Immature natural killer cell (primary cell): Measurements from ENCODE around the gene FOLR1. TPM values are rescaled to one million over a fixed set of nuclear protein-coding genes. Genes with fewer than 3 reads are reported as not detected.
"Not testable (repeated sequence)": the region's sequence is repeated elsewhere in the genome, so short reads cannot be mapped to it uniquely, and the experiment has no call there.

Source experiments
- DNase-seq, 3 donors: peaks; one replicate each; pipeline ENCODE4 v3.0.0; 2022; ENCODE audit warnings: mixed read lengths in 1 of 3
- H3K27ac Mint-ChIP-seq, 6 donors: one replicate each; pipeline ENCODE4 v1.8.0; 2020; ENCODE audit warnings: mixed read lengths in 6 of 6, mild to moderate bottlenecking in 5 of 6, inconsistent platforms in 4 of 6, moderate library complexity in 3 of 6
- H3K27me3 Mint-ChIP-seq, 3 donors: one replicate each; pipeline ENCODE4 v1.8.0; 2020 to 2021; ENCODE audit warnings: low read depth in 3 of 3, mild to moderate bottlenecking in 3 of 3, mixed read lengths in 3 of 3, moderate library complexity in 3 of 3, inconsistent platforms in 1 of 3
- H3K36me3 Mint-ChIP-seq, 3 donors: one replicate each; pipeline ENCODE4 v1.8.0; 2020; ENCODE audit warnings: mixed read lengths in 3 of 3, inconsistent platforms in 2 of 3, mild to moderate bottlenecking in 2 of 3
- H3K4me1 Mint-ChIP-seq, 2 donors: one replicate each; pipeline ENCODE4 v1.8.0; 2020; ENCODE audit warnings: inconsistent platforms in 2 of 2, mild to moderate bottlenecking in 2 of 2, mixed read lengths in 2 of 2, moderate library complexity in 1 of 2
- H3K4me3 Mint-ChIP-seq, 5 donors: one replicate each; pipeline ENCODE4 v1.8.0; 2020; ENCODE audit warnings: mild to moderate bottlenecking in 5 of 5, mixed read lengths in 5 of 5, inconsistent platforms in 3 of 5, moderate library complexity in 3 of 5
- H3K9me3 Mint-ChIP-seq, 6 donors: one replicate each; pipeline ENCODE4 v1.8.0; 2020; ENCODE audit warnings: mild to moderate bottlenecking in 6 of 6, mixed read lengths in 6 of 6, inconsistent platforms in 4 of 6, moderate library complexity in 3 of 6
- polyA plus RNA-seq, 3 donors: library from polyadenylated mRNA; unstranded; fragments of 300-500 nt; fragmentation: Illumina TruSeq; gene quantifications; one replicate each; pipeline ENCODE4 v1.2.3, GENCODE V29; 2021

Gene FOLR1
- polyA plus RNA-seq, 3 donors from 2014 or later, result not detected

GRCh38 chr11:72202571-72202970 lies 10.6 kb downstream of the FOLR1 start:
- H3K4me1 Mint-ChIP-seq, result no peaks in the 10 kb centered on the region
- no peak overlapping the region for H3K27ac Mint-ChIP-seq

GRCh38 chr11:72203163-72203562 lies 11.2 kb downstream of the FOLR1 start:
- Mint-ChIP-seq H3K27me3 (peaks cover 0 to 5% (median 3%) of the 10 kb centered on the region in 3 donors), H3K4me1 (no peaks in the 10 kb centered on the region), H3K27ac (no peak overlapping the region), H3K4me3 (no peak overlapping the region), H3K36me3 (no peaks in the 10 kb centered on the region), H3K9me3 (no peaks in the 10 kb centered on the region)
- no peak for DNase-seq

More at GRCh38 chr11:72202571-72202970, 10.6 kb downstream of the FOLR1 start:
- H3K9me3 Mint-ChIP-seq, result no peaks in the 10 kb centered on the region
- peaks cover 0 to 5% (median 0%) of the 10 kb centered on the region in 3 donors for H3K27me3 Mint-ChIP-seq
- H3K36me3 Mint-ChIP-seq, result no peaks in the 10 kb centered on the region
- no peak for DNase-seq
- no peak overlapping the region for H3K4me3 Mint-ChIP-seq

DNA sequence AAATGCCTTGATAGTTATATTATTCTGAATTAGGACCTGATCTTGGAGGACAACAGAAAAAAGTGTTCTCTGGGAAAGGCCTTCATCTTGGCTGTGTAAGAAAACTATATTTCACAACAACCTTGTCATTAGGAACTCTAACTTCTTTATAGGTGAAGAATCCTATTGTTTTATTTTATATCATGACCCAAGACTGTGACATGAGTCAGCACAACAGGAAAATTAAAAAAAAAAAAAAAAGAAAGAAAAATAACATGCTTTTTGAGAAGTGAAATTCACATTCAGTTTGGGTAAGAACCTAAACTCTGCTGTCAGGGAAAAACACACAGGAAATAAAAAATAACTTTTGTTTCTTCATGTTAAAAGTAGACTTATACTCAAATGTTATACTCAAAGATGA lies 12.9 kb downstream of the FOLR1 start:
- peaks cover 5 to 15% (median 12%) of the 10 kb centered on the region in 6 donors for H3K9me3 Mint-ChIP-seq
- peak overlapping the region in 1 of 6 donors; percentile 13 for H3K27ac Mint-ChIP-seq

DNA sequence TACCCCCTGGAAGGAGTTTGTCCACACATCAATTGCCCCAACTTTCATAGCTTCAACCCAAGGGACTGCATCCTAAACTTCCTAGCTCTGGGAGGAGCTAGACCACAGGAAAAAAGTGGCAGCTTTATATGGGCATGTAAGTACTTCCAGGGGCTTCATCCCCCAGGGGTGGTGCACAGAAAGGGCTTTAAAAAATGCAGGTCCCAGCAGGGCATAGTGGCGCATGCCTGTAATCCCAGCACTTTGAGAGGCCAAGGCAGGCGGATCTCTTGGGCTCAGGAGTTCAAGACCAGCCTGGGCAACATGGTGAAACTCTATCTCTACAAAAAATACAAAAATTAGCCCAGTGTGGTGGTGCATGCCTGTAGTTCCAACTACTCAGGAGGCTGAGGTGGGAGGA lies 14.9 kb downstream of the FOLR1 start:
- DNase-seq, H3K4me3 Mint-ChIP-seq, H3K27ac Mint-ChIP-seq, H3K4me1 Mint-ChIP-seq: not testable (repeated sequence)
- Mint-ChIP-seq H3K27me3 (peaks cover 0 to 13% (median 3%) of the 10 kb centered on the region in 3 donors), H3K36me3 (peaks cover 0 to 13% (median 13%) of the 10 kb centered on the region in 3 donors), H3K9me3 (peaks cover 6 to 20% (median 13%) of the 10 kb centered on the region in 6 donors)

More for the DNA sequence above, 12.9 kb downstream of the FOLR1 start:
- peaks cover 0 to 8% (median 8%) of the 10 kb centered on the region in 3 donors for H3K36me3 Mint-ChIP-seq
- peaks cover 0 to 9% (median 3%) of the 10 kb centered on the region in 3 donors for H3K27me3 Mint-ChIP-seq
- no peak overlapping the region for H3K4me3 Mint-ChIP-seq
- H3K4me1 Mint-ChIP-seq, result no peaks in the 10 kb centered on the region
- DNase-seq, result no peak

DNA sequence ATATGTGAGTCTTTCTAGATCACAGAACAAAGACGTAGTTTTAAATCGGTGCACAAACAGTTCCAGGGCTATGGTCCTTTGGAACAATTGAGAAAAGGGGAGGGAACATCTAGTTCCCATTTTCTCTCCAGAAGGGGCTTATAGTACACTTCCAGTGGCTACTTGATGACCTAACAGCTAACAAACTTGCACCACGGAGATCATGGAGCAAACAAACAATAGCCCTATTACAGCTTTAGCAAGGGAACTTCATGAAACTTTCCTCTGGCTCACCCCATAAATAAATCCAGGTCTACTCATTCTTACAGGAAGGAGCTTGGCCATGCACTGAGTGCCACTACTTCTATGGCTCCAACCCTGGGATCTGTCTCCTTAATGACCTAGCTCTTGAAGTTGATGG lies 16.3 kb downstream of the FOLR1 start:
- peaks cover 6 to 20% (median 13%) of the 10 kb centered on the region in 6 donors for H3K9me3 Mint-ChIP-seq

GRCh38 chr11:72209101-72209500 lies 17.2 kb downstream of the FOLR1 start:
- Mint-ChIP-seq H3K4me3 (no peak overlapping the region), H3K27me3 (peaks cover 4 to 10% (median 6%) of the 10 kb centered on the region in 3 donors), H3K27ac (no peak overlapping the region), H3K4me1 (no peaks in the 10 kb centered on the region), H3K36me3 (peaks cover 0 to 13% (median 13%) of the 10 kb centered on the region in 3 donors), H3K9me3 (peaks cover 6 to 20% (median 13%) of the 10 kb centered on the region in 6 donors)
- DNase-seq, result no peak

More for the DNA sequence above, 16.3 kb downstream of the FOLR1 start:
- peaks cover 0 to 13% (median 13%) of the 10 kb centered on the region in 3 donors for H3K36me3 Mint-ChIP-seq
- no peaks in the 10 kb centered on the region for H3K4me1 Mint-ChIP-seq
- no peak overlapping the region for H3K27ac Mint-ChIP-seq
- DNase-seq, result no peak
- no peak overlapping the region for H3K4me3 Mint-ChIP-seq
- peaks cover 0 to 10% (median 6%) of the 10 kb centered on the region in 3 donors for H3K27me3 Mint-ChIP-seq

DNA sequence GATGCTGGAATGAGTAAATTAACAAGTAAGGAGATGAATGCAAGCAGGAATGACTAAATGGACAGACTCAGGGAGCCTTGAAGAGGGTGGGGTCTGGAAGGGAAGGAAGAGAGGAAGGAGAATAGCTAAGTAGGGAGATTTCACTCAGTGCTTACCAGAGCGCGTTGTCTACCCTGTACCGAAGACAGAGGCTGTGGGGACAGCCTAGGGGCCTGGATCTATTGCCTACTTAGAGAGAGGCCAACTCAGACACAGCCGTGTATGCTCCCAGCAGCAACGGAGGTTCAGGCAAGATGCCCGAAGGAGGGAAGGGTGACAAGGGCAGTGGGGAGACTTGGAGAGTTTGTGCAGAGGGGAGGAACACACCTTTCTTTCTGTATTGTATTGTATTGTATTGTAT lies 24.7 kb downstream of the FOLR1 start, which contains the start of gene FOLR2:
TSS of gene FOLR2 (plus strand) at position 157 of the 400 bp plus-strand sequence. CDS start 1,791 bp downstream, outside the sequence.
- Mint-ChIP-seq H3K36me3 (no peaks in the 10 kb centered on the region), H3K4me3 (peak within 1 kb of the TSS in 2 of 5 donors; percentile 24 to 53), H3K27ac (no peak within 1 kb of the TSS), H3K27me3 (peaks cover 5 to 9% (median 7%) of the 10 kb centered on the region in 3 donors), H3K4me1 (peaks cover 10 to 24% of the 10 kb centered on the region in 2 donors), H3K9me3 (no peaks in the 10 kb centered on the region)
- DNase-seq, result no peak

GRCh38 chr11:72217841-72218240 lies 25.9 kb downstream of the FOLR1 start:
- H3K36me3 Mint-ChIP-seq, result no peaks in the 10 kb centered on the region
- H3K4me3 Mint-ChIP-seq, result peak overlapping the region in 2 of 5 donors; percentile 24 to 53

DNA sequence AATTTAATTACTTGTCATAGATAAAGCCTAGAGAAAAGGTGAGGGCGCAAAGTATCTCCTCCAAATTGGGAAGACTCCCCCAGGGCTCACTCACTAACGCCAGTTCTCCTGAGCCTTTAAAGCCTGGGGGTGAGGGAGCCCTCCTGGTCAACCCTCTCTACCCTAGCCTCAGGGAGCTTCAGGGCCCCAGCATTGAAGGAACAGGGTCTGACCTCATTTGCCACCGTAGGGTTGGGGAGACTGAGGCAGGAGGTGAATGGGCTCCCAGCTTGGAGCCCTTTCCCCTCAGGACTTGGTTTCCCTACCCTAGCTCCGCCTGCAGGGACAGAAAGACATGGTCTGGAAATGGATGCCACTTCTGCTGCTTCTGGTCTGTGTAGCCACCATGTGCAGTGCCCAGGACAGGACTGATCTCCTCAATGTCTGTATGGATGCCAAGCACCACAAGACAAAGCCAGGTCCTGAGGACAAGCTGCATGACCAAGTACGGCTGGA lies 26.4 kb downstream of the FOLR1 start:
- H3K27ac Mint-ChIP-seq, result peak overlapping the region in 2 of 6 donors; percentile 24 to 50
- H3K36me3 Mint-ChIP-seq, result no peaks in the 10 kb centered on the region
- H3K9me3 Mint-ChIP-seq, result no peaks in the 10 kb centered on the region
- H3K4me3 Mint-ChIP-seq, result peak overlapping the region in 1 of 5 donors; percentile 53
- peaks cover 20 to 39% of the 10 kb centered on the region in 2 donors for H3K4me1 Mint-ChIP-seq
- DNase-seq, result no peak
- peaks cover 7 to 13% (median 8%) of the 10 kb centered on the region in 3 donors for H3K27me3 Mint-ChIP-seq

More at GRCh38 chr11:72217841-72218240, 25.9 kb downstream of the FOLR1 start:
- DNase-seq, result no peak
- H3K27me3 Mint-ChIP-seq, result peaks cover 7 to 11% (median 8%) of the 10 kb centered on the region in 3 donors
- H3K27ac Mint-ChIP-seq, result peak overlapping the region in 4 of 6 donors; percentile 24 to 50 (median 30)
- H3K9me3 Mint-ChIP-seq, result no peaks in the 10 kb centered on the region
- H3K4me1 Mint-ChIP-seq, result peaks cover 18 to 36% of the 10 kb centered on the region in 2 donors

GRCh38 chr11:72220696-72221363 lies 28.9 kb downstream of the FOLR1 start:
- Mint-ChIP-seq H3K4me1 (peaks cover 32 to 47% of the 10 kb centered on the region in 2 donors), H3K27ac (peak overlapping the region in 2 of 6 donors; percentile 63 to 82), H3K36me3 (no peaks in the 10 kb centered on the region), H3K9me3 (no peaks in the 10 kb centered on the region), H3K27me3 (peaks cover 9 to 19% (median 10%) of the 10 kb centered on the region in 3 donors), H3K4me3 (peak overlapping the region in 1 of 5 donors; percentile 59)
- DNase-seq, result no peak

DNA sequence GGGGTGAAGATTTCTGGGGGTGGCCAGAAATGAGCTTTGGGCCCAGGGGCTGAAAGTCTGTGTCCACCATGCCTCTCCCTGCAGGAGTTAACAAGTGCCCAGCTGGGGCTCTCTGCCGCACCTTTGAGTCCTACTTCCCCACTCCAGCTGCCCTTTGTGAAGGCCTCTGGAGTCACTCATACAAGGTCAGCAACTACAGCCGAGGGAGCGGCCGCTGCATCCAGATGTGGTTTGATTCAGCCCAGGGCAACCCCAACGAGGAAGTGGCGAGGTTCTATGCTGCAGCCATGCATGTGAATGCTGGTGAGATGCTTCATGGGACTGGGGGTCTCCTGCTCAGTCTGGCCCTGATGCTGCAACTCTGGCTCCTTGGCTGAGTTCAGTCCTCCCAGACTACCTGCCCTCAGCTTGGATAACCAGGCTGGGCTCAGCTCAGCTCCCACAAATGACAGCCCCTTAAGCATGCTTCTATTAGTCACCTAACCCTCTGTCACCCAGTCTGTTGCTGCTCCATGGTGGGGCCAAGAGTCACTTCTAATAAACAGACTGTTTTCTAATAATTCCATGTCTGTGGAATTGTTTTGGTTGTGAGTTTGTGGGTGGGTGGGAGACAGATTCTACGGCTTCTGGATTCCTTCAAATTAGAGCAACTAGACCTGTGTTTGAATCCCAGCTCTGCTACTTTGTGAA lies 29.6 kb downstream of the FOLR1 start:
- peaks cover 8 to 15% (median 9%) of the 10 kb centered on the region in 3 donors for H3K27me3 Mint-ChIP-seq
- no peak overlapping the region for H3K4me3 Mint-ChIP-seq
- peaks cover 39 to 54% of the 10 kb centered on the region in 2 donors for H3K4me1 Mint-ChIP-seq
- peak overlapping the region in 2 of 6 donors; percentile 78 to 82 for H3K27ac Mint-ChIP-seq
- DNase-seq, result no peak
- no peaks in the 10 kb centered on the region for H3K9me3 Mint-ChIP-seq
- no peaks in the 10 kb centered on the region for H3K36me3 Mint-ChIP-seq

DNA sequence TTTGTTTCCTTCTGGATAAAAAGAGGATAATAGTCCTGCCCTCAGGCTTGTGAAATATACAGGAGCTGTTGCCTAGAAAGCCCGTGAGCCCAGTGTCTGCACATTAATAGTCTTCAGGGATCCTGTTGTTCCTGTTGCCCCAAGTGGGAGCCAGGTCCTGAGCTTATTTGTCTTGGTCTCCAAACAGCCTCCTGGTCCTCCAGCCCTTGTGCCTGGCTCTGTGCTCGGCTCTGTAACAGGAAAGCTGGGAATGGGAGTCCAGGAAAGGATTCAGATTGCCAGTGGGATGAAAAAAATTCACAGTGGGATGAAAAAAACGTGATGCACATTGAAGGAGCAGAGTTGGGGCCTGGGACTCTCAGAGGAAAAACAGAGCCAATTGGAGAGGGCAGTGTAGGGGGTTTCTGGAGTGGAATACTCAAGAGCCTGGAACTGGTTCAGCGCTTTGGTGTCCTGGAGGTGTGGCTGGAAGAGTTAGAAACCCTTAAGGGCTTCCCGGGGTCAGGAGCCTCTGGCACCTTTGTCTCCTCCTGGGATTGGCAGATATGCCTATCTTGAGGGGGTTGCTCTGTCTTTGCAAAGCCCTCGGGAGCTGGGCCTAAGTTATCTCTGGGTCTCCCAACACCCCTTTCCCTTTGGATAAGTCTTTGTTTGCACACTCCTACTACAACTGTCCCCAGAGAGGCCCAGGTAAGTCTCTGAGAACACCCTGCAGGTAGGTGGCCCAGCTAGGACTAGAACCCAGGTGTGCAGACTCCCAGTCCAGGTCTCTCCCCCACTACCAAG lies 30.4 kb downstream of the FOLR1 start:
- Mint-ChIP-seq H3K4me3 (peak overlapping the region; percentile 86 to 96 (median 88)), H3K4me1 (peaks cover 45 to 58% of the 10 kb centered on the region in 2 donors), H3K9me3 (no peaks in the 10 kb centered on the region), H3K27ac (peak overlapping the region; percentile 78 to 92 (median 86)), H3K27me3 (peaks cover 8 to 14% (median 9%) of the 10 kb centered on the region in 3 donors), H3K36me3 (no peaks in the 10 kb centered on the region)
- DNase-seq, result no peak
